HepG2 (cell line): ENCODE data around the gene TBC1D19. TPM values are rescaled to one million over a fixed set of nuclear protein-coding genes. Genes with fewer than 3 reads are reported as not detected.
"Not testable (repeated sequence)": the region's sequence is repeated elsewhere in the genome, so short reads cannot be mapped to it uniquely, and the experiment has no call there.

ENCODE experiments used
- ATAC-seq: fragments of 200-7000 bp; cut with Tn5 transposase; 3 replicates; pipeline ENCODE4 v1.9.1; 2020; ENCODE audit warnings: mild to moderate bottlenecking, moderate library complexity
- BruUV-seq: library from RNA; stranded (reverse); fragments of 400-500 nt; replicated peaks from 2 replicates; lab custom pipeline; 2021; lab: Mats Ljungman, UMichigan
- CTCF ChIA-PET: fragments of 300-600 bp; formaldehyde crosslinking; extraction: SDS; loops from one replicate; lab custom pipeline; 2021; ENCODE audit warnings: low total read pairs, inconsistent platforms, low intra/inter-chr PET ratio; lab: Yijun Ruan, JAX
- POLR2A ChIA-PET: fragments of 350-600 bp; sonication (Branson Sonifier 250); formaldehyde crosslinking; loops from one replicate; lab custom pipeline; 2020; ENCODE audit warnings: antibody characterized with exemption, inconsistent platforms; lab: Yijun Ruan, JAX
- DNase-seq: peaks from one replicate; pipeline ENCODE4 v3.0.0-alpha.2; 2015; ENCODE audit warnings: low spot score
- FAIRE-seq: peaks from 3 replicates; lab custom pipeline; 2011; peaks lifted over from hg19 to GRCh38; lab: Jason Lieb, UNC
- H2AFZ ChIP-seq: one replicate; pipeline ENCODE4 v1.6.1; 2011; ENCODE audit warnings: low read length, inconsistent platforms
- H3K27ac ChIP-seq: fragments of 300-600 bp; 3 replicates; pipeline ENCODE4 v1.8.0; 2011; ENCODE audit warnings: mixed run types, mild to moderate bottlenecking, mixed read lengths, low read length, inconsistent platforms; ENCODE audit not compliant: insufficient read depth; ENCODE audit errors: extremely low read length
- H3K27me3 ChIP-seq, 2 experiments: fragments of 200-600 bp in 1 of 2; 2 replicates in 1 of 2; 3 replicates in 1 of 2; pipeline versions ENCODE4 v1.6.0 to v1.8.0; 2011; ENCODE audit warnings: low read length in 2 of 2, mild to moderate bottlenecking in 2 of 2, moderate library complexity in 2 of 2, inconsistent platforms in 1 of 2; ENCODE audit not compliant: insufficient read depth in 2 of 2, control insufficient read depth in 1 of 2
- H3K36me3 ChIP-seq, 2 experiments: fragments of 200-600 bp in 1 of 2; replicated peaks in 1 of 2; 2 replicates in 1 of 2; 3 replicates in 1 of 2; pipeline versions ENCODE4 v1.5.1 to v1.8.0; 2011; ENCODE audit warnings: low read length in 2 of 2, inconsistent platforms in 1 of 2; ENCODE audit not compliant: insufficient read depth in 2 of 2, control insufficient read depth in 1 of 2
- H3K4me1 ChIP-seq: 2 replicates; pipeline ENCODE4 v1.5.1; 2012; ENCODE audit warnings: low read length, inconsistent platforms; ENCODE audit not compliant: insufficient read depth
- H3K4me2 ChIP-seq: 2 replicates; pipeline ENCODE4 v1.6.0; 2011; ENCODE audit warnings: low read depth, low read length, inconsistent platforms
- H3K4me3 ChIP-seq, 3 experiments: fragments of 200-600 bp in 1 of 3; sonication (generic), shearing (Covaris generic) in 1 of 3; replicated peaks in 1 of 3; 2 replicates each; pipeline ENCODE4 v1.5.1; 2011 to 2016; ENCODE audit warnings: low read length in 3 of 3, inconsistent platforms in 2 of 3, low read depth in 2 of 3, mild to moderate bottlenecking in 2 of 3, control low read depth in 1 of 3, mixed read lengths in 1 of 3; ENCODE audit not compliant: insufficient read depth in 1 of 3
- H3K79me2 ChIP-seq: one replicate; pipeline ENCODE4 v1.6.1; 2011; ENCODE audit warnings: low read length, inconsistent platforms; ENCODE audit not compliant: insufficient read depth
- H3K9ac ChIP-seq: 2 replicates; pipeline ENCODE4 v1.6.0; 2011; ENCODE audit warnings: mild to moderate bottlenecking, low read depth, low read length, inconsistent platforms; ENCODE audit not compliant: insufficient read depth
- H3K9me3 ChIP-seq: 2 replicates; pipeline ENCODE4 v1.5.1; 2012; ENCODE audit warnings: mild to moderate bottlenecking, low read length
- H4K20me1 ChIP-seq: 2 replicates; pipeline ENCODE4 v1.6.0; 2011; ENCODE audit warnings: inconsistent platforms, mild to moderate bottlenecking, low read length, moderate library complexity; ENCODE audit not compliant: insufficient read depth
- POLR2G ChIP-seq: fragments of 200-400 bp; formaldehyde crosslinking; IDR thresholded peaks from 2 replicates; pipeline ENCODE4 v1.6.1; 2018; ENCODE audit warnings: mild to moderate bottlenecking, low read depth, low read length, moderate library complexity
- RCOR2 ChIP-seq: IDR thresholded peaks from 2 replicates; pipeline ENCODE4 v1.6.1; 2016; ENCODE audit warnings: missing biosample characterization, missing genetic modification reagents
- WGBS: methylation state at CpG from one replicate; pipeline ENCODE4 v1.1.6; 2017; ENCODE audit warnings: low lambda C conversion rate; 5-methylcytosine and 5-hydroxymethylcytosine counted together
- in situ Hi-C: cut with HindIII; loops from 2 replicates; pipeline ENCODE4 v1.10.0; 2017; ENCODE audit warnings: low pct_unique_long_range_greater_than_20kb; ENCODE audit not compliant: extremely low pct_ligation_motif_present
- intact Hi-C: fragments of 100-400 bp; cut with micrococcal nuclease; formaldehyde crosslinking; loops from one replicate; pipeline ENCODE4 v1.10.0; 2022; ENCODE audit not compliant: unreplicated experiment
- polyA plus RNA-seq, 8 experiments: library from polyadenylated mRNA; depleted of rRNA in 3 of 8; stranded (reverse) in 7 of 8; unstranded in 1 of 8; fragments of >200 nt; fragmentation: Illumina TruSeq in 4 of 8; extraction: Trizol in 4 of 8; gene quantifications; 2 replicates each; pipeline versions ENCODE4 v1.2.1 to v1.2.3, GENCODE V29; 2011 to 2016; ENCODE audit warnings: low read depth in 4 of 8, missing spikeins in 1 of 8, mixed read lengths in 1 of 8; ENCODE audit not compliant: insufficient read depth in 1 of 8
- total RNA-seq, 5 experiments: library from RNA; depleted of rRNA; stranded (reverse); fragments of >200 nt; fragmentation: Illumina TruSeq; extraction: Trizol; gene quantifications; 2 replicates each; pipeline ENCODE4 v1.2.3, GENCODE V29; 2016; ENCODE audit warnings: low read depth in 1 of 5
- TF ChIP-seq, protein P1 (sequence below): sonication (generic); formaldehyde crosslinking; IDR thresholded peaks from 2 replicates; pipeline ENCODE4 v1.4.0; 2020; ENCODE audit warnings: low read depth, missing genetic modification reagents
- TF ChIP-seq, protein P2 (sequence below): sonication (generic); formaldehyde crosslinking; IDR thresholded peaks from 2 replicates; pipeline ENCODE4 v1.8.0; 2022; ENCODE audit warnings: mild to moderate bottlenecking, missing genetic modification reagents; ENCODE audit not compliant: insufficient replicate concordance

TBC1D19 gene
- total and polyA plus RNA-seq, 2 of the 13 experiments (the other 11 are each of a cell fraction or from before 2014, with no cell fraction given): 1.6 to 3.5 TPM

DNA sequence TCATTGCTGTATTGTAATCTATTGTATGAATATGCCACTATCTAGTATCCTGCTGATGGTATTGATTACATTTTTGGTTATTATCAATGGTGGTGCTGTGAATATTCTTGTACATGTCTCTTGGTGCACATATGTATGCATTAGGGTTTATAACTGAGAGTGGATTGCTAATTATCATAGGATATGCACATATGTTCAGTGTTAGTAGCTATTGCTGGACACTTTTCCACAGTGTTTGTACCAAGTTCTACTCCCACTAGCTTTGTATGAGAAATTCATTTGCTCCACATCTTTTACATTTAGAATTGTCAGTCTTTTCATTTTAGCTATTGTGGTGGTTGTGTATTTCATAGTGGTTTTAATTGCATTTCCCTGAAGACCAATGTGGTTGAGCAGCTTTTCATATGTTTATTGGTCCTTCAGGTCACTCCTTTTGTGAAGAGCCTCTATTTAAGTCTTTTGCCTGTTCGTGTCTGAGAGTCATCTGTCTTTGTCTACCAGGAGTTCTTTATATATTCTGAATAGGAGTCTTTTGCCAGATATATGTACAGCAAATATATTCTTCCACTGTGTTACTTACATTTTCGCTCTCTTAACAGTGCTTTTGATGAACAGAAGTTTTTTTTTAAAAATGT lies 87.1 kb downstream of the TBC1D19 start (continued):
- TF ChIP-seq, protein P1, sequence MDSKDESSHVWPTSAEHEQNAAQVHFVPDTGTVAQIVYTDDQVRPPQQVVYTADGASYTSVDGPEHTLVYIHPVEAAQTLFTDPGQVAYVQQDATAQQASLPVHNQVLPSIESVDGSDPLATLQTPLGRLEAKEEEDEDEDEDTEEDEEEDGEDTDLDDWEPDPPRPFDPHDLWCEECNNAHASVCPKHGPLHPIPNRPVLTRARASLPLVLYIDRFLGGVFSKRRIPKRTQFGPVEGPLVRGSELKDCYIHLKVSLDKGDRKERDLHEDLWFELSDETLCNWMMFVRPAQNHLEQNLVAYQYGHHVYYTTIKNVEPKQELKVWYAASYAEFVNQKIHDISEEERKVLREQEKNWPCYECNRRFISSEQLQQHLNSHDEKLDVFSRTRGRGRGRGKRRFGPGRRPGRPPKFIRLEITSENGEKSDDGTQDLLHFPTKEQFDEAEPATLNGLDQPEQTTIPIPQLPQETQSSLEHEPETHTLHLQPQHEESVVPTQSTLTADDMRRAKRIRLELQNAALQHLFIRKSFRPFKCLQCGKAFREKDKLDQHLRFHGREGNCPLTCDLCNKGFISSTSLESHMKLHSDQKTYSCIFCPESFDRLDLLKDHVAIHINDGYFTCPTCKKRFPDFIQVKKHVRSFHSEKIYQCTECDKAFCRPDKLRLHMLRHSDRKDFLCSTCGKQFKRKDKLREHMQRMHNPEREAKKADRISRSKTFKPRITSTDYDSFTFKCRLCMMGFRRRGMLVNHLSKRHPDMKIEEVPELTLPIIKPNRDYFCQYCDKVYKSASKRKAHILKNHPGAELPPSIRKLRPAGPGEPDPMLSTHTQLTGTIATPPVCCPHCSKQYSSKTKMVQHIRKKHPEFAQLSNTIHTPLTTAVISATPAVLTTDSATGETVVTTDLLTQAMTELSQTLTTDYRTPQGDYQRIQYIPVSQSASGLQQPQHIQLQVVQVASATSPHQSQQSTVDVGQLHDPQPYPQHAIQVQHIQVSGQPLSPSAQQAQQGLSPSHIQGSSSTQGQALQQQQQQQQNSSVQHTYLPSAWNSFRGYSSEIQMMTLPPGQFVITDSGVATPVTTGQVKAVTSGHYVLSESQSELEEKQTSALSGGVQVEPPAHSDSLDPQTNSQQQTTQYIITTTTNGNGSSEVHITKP (CRISPR knock-in tag): no peak
- TF ChIP-seq POLR2G: no peak
- no peak for TF ChIP-seq RCOR2 (CRISPR knock-in tag)
- TF ChIP-seq, protein P2, sequence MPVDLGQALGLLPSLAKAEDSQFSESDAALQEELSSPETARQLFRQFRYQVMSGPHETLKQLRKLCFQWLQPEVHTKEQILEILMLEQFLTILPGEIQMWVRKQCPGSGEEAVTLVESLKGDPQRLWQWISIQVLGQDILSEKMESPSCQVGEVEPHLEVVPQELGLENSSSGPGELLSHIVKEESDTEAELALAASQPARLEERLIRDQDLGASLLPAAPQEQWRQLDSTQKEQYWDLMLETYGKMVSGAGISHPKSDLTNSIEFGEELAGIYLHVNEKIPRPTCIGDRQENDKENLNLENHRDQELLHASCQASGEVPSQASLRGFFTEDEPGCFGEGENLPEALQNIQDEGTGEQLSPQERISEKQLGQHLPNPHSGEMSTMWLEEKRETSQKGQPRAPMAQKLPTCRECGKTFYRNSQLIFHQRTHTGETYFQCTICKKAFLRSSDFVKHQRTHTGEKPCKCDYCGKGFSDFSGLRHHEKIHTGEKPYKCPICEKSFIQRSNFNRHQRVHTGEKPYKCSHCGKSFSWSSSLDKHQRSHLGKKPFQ (CRISPR knock-in tag): no peak

DNA sequence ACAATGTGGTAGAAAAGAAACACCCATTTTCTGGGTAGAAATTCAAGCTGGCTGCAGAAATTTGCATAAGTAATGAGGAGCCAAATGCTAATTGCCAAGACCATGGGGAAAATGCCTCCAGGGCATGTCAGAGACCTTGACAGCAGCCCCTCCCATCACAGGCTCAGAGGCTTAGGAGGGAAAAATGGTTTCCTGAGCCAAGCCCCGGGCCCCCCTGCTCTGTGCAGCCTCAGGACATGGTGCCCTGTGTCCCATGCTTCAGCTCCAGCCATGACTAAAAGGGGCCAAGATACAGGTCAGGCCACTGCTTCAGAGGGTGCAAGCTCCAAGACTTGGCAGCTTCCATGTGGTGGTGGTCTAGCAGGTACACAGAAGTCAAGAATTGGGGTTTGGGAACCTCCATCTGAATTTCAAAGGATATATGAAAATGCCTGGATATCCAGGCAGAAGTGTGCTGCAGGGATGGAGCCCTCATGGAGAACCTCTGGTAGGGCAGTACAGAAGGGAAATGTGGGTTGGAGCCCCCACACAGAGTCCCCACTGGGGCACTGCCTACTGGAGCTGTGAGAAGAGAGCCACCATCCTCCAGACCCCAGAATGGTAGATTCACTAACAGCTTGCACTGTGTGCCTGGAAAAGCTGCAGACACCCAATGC lies 95.3 kb downstream of the TBC1D19 start:
- H3K79me2 ChIP-seq, H3K4me1 ChIP-seq, H3K4me3 ChIP-seq, intact Hi-C loops, H3K4me2 ChIP-seq, DNase-seq, FAIRE-seq, H3K27ac ChIP-seq, in situ Hi-C loops, H3K9ac ChIP-seq, H4K20me1 ChIP-seq, CTCF ChIA-PET, POLR2A ChIA-PET, H3K27me3 ChIP-seq, ATAC-seq, H2AFZ ChIP-seq, H3K36me3 ChIP-seq, BruUV-seq: not testable (repeated sequence)
- WGBS: no CpG with 5 or more reads among the region's 1 CpG
- peaks cover 22% of the 10 kb centered on the region for H3K9me3 ChIP-seq
